HG03460 (cell line): ENCODE measurements around the gene KCNK3.
"Not testable (repeated sequence)": the region's sequence is repeated elsewhere in the genome, so short reads cannot be mapped to it uniquely, and the experiment has no call there.

Experiments
- ATAC-seq: cut with Tn5 transposase; IDR thresholded peaks from one replicate; pipeline ENCODE4 v1.9.1; 2021; ENCODE audit not compliant: unreplicated experiment

The KCNK3 gene

GRCh38 chr2:26729311-26729710 lies 36.8 kb downstream of the KCNK3 start:
- ATAC-seq = no peak

- no peak for ATAC-seq
These were observed 38.2 kb downstream of the KCNK3 start for GRCh38 chr2:26730549-26731344.

GRCh38 chr2:26731714-26732113 lies 39.2 kb downstream of the KCNK3 start:
- no peak for ATAC-seq

GRCh38 chr2:26732446-26732845 lies 39.9 kb downstream of the KCNK3 start:
- ATAC-seq = no peak

DNA sequence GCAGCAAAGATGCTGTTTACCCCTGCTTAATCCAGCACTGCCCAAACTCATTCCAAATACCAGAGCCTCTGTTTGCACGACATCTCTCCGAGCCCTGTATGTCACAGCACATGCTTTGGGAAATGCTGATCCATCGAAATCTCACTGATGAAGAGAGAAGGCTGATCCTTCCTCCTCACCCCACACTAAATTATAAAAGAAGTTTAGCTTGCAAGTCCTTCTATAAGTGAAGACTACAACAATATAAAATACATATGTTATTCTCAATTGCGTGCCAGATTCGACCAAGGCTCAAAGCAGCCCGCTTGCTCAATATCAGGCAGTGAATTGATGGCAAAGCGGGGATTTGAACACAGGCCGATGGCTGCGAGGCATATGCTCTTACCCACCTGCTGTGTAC lies 40.9 kb downstream of the KCNK3 start:
- no peak for ATAC-seq

GRCh38 chr2:26735097-26735496 lies 42.6 kb downstream of the KCNK3 start:
- ATAC-seq = no peak

DNA sequence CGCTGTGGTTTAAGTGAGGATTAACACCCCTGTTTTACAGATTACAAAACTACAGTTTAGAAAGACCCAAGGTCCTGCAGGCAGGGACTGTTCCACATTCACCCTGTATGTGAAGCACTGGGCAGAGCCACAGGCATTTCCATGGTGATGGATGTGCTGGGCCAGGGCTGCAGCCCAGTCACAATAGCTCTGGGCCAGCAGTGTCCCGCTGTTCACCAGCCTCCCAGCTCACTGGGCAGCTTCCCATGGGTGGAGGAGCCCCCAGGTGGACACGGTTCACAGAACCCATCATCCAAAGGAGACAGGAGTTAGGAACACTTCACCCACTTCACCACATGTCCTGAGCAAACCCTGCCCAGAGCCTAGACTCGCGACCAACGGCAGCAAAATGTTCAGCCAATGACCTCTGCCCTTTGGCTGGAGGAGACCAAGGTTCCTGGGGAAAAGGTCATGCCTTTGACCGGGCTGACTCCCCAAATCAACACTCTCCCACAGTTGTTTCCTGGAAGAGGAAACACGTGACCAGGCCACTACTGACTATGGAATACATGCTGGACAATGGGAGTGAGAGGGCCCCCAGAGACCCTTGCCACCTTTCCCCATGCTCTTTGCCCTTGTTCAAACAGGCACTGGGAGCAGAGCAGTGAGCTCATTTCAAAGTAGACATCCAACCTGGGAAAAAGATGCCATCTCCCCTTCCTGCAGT lies 43.5 kb downstream of the KCNK3 start:
- ATAC-seq = no peak

DNA sequence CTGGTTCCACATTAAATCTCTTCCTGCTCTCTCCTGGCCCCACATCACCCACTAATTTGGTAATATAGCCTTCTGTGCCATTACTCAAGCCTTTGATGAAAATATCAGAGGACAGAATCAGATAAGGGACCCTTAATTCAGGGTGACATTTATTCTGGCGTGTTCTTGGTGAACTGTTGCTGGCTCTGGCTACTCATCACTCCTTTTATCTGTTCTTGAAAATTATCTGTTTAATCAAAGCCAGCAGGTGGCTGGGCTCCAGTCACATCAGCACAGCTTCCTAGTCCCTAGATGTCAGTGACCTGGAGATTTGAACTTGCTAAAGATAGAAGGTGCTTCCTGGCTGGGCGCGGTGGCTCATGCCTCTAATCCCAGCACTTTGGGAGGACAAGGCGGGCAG lies 44.7 kb downstream of the KCNK3 start:
- ATAC-seq = no peak

- no peak for ATAC-seq
These were observed 46.0 kb downstream of the KCNK3 start for GRCh38 chr2:26738481-26738880.

DNA sequence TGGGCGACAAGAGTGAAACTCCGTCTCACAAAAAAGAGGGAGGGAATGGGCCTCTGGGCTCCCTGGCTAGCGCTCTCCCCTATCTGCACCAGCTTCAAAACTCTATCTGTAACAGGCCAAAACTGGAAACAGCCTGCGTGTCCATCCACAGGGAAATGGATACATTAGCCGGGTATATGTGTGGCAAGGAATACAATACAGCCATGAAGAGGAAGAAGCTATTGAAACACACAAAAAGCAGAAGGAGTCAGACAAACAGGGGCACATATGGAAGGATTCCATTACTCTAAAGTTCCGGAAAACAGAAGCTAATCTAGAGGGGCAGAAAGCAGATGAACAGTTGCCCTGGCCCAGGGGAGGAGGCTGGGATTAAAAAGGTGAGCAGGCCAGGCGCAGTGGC lies 47.0 kb downstream of the KCNK3 start:
- no peak for ATAC-seq

DNA sequence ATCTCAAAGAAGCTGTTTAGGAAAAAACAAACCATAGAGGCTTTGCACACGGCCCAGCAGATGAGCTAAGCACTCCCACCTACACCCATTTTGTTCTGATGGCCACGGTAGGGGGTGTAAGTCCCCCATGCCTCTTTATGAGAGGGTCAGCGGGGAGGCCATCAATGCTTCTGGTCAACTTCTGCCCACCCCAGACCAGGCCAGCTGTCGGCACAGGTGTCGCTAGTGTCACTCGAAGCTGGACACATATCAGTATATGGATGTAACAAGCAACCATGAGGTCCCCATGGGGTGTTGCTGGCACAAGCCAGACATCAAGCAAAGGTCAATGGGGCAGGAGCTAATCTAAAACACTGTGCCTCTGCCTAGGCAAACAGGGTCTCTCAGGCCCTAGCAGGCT lies 47.8 kb downstream of the KCNK3 start:
- ATAC-seq = no peak

DNA sequence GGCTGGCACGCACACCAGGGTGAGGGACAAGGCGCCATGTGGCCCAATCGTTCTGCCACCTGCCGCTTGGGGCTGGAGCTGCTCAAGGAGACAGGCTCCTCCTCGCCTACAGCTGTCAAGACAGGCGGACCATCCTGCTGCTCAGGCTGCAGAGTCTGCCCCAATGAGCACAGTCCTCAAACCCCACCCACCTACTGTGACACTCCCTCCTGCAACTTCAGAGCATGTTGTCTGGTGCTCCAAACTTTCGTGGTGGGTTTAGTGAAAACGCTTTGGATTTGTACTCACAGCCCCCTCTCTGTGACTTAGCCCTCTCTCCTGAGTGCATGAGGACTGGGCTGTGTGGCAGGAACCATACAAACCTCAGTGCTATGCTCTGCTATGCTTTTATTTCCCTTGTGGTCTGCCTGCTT lies 48.4 kb downstream of the KCNK3 start:
- no peak for ATAC-seq

GRCh38 chr2:26742048-26742770 lies 49.7 kb downstream of the KCNK3 start:
- no peak for ATAC-seq

GRCh38 chr2:26743852-26744251 lies 51.3 kb downstream of the KCNK3 start:
- no peak for ATAC-seq

DNA sequence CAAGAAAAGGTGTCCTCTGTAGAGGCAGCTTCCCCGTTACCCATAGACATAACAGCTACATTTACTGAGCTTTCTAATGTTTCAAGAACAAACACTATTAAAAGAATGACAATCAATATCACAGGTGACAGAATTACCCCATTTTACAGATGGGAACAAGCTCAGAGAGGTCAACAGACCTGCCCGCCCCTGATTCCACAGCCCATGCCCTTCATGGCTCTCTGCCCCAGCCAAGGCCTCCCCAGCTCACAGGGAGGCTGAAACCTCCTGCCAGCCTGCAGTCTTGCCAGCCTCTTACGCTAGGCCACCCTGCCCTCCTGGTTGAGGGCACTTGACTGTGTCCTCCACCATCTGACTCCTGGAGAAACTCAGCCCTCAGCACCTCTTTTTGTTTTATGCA lies 52.4 kb downstream of the KCNK3 start:
- no peak for ATAC-seq

DNA sequence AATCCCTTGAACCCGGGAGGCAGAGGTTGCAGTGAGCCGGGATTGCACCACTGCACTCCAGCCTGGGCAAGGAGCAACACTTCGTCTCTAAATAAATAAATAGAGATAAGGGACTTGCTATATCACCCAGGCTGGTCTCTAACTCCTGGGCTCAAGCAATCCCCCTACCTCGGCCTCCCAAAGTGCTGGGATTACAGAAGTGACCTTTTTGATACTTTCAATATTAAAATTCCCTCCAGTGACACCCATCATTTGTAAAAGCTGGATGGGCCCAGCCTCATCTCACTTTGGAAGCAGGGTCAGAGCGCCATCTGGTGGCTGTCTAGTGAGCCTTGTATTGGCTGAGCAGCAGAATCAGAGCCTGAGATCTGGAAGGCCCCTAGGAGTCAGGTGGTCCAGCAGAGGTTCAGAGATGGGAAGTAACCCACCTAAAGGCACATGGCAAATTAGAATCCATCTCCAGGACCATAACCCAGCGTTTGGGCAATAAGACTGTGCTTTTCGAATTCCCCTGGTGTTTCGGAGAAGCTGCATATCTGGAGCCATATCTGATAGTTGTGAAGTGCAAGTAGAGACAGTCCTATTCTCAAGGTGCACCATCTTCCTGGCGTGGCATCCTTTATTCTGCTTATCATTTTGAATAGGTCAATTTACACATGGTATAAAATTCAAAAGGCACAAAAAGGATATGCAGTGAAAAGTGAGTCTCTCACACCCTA lies 53.2 kb downstream of the KCNK3 start:
- ATAC-seq = no peak

GRCh38 chr2:26746934-26747333 lies 54.4 kb downstream of the KCNK3 start:
- ATAC-seq = no peak

DNA sequence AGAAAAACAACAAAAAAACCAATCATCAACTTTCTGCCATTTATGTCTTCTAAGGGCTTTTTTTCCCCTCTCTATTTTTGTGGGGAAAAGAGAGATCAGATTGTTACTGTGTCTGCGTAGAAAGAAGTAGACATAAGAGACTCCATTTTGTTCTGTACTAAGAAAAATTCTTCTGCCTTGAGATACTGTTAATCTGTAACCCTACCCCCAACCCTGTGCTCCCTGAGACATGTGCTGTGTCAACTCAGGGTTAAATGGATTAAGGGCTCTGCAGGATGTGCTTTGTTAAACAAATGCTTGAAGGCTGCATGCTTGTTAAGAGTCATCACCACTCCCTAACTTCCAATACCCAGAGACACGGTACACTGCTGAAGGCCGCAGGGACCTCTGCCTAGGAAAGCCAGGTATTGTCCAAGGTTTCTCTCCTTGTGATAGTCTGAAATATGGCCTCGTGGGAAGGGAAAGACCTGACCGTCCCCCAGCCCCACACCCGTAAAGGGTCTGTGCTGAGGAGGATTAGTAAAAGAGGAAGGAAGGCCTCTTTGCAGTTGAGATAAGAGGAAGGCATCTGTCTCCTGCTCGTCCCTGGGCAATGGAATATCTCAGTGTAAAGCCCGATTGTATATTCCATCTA lies 57.4 kb downstream of the KCNK3 start:
- ATAC-seq = not testable (repeated sequence)

DNA sequence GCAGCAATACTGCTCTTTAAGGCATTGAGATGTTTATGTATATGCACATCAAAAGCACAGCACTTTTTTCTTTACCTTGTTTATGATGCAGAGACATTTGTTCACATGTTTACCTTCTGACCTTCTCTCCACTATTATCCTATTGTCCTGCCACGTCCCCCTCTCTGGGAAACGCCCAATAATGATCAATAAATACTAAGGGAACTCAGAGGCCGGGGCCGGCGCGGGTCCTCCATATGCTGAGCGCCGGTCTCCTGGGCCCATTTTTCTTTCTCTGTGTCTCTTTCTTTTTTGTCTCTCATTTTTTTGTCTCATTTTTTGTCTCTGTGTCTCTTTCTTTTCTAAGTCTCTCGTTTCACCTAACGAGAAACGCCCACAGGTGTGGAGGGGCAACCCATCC lies 57.9 kb downstream of the KCNK3 start:
- ATAC-seq = not testable (repeated sequence)

- ATAC-seq = no peak
These were observed 60.1 kb downstream of the KCNK3 start for GRCh38 chr2:26752656-26753055.

- ATAC-seq = no peak
These were observed 62.0 kb downstream of the KCNK3 start for GRCh38 chr2:26754539-26754938.
